Keratinocyte (primary cell): ENCODE measurements around the gene RANBP6. TPM values are rescaled to one million over a fixed set of nuclear protein-coding genes. Genes with fewer than 3 reads are reported as not detected.
"Not testable (repeated sequence)": the region's sequence is repeated elsewhere in the genome, so short reads cannot be mapped to it uniquely, and the experiment has no call there.

Experiments
- DNase-seq: peaks from one replicate; pipeline ENCODE4 v3.0.0-alpha.2; 2011; ENCODE audit warnings: low read depth, missing footprints, low spot score
- FAIRE-seq: peaks from 2 replicates; lab custom pipeline; 2011; peaks lifted over from hg19 to GRCh38; lab: Jason Lieb, UNC
- H2AFZ ChIP-seq: 2 replicates; pipeline ENCODE4 v1.6.0; 2012; ENCODE audit warnings: low read length, control low read depth, inconsistent platforms; ENCODE audit not compliant: control insufficient read depth
- H3K27ac ChIP-seq: 2 replicates; pipeline ENCODE4 v1.5.1; 2011; ENCODE audit warnings: low read length; ENCODE audit not compliant: control insufficient read depth, insufficient read depth
- H3K27me3 ChIP-seq: 3 replicates; pipeline ENCODE4 v1.6.0; 2011; ENCODE audit warnings: low read length; ENCODE audit not compliant: control insufficient read depth, insufficient read depth; ENCODE audit errors: extremely low read depth
- H3K36me3 ChIP-seq, 2 experiments: 2 replicates in 1 of 2; 3 replicates in 1 of 2; pipeline ENCODE4 v1.5.1; 2011; ENCODE audit warnings: low read length in 2 of 2, mild to moderate bottlenecking in 1 of 2; ENCODE audit not compliant: control insufficient read depth in 2 of 2, insufficient read depth in 2 of 2; ENCODE audit errors: extremely low read depth in 1 of 2
- H3K4me1 ChIP-seq: 3 replicates; pipeline ENCODE4 v1.5.1; 2011; ENCODE audit warnings: low read length; ENCODE audit not compliant: control insufficient read depth, insufficient read depth; ENCODE audit errors: extremely low read depth
- H3K4me2 ChIP-seq: 3 replicates; pipeline ENCODE4 v1.6.0; 2011; ENCODE audit warnings: low read depth, low read length; ENCODE audit not compliant: control insufficient read depth, insufficient read depth; ENCODE audit errors: extremely low read depth
- H3K4me3 ChIP-seq, 3 experiments: fragments of 200-600 bp in 1 of 3; sonication (generic) in 1 of 3; 2 replicates in 2 of 3; 3 replicates in 1 of 3; pipeline ENCODE4 v1.5.1; 2011 to 2016; ENCODE audit warnings: low read length in 3 of 3, mild to moderate bottlenecking in 3 of 3, control low read depth in 2 of 3, inconsistent platforms in 1 of 3, low read depth in 1 of 3, mixed read lengths in 1 of 3, mixed run types in 1 of 3, moderate library complexity in 1 of 3; ENCODE audit not compliant: control insufficient read depth in 2 of 3, insufficient read depth in 2 of 3; ENCODE audit errors: extremely low read depth in 1 of 3
- H3K79me2 ChIP-seq: 2 replicates; pipeline ENCODE4 v1.6.0; 2012; ENCODE audit warnings: low read length; ENCODE audit not compliant: control insufficient read depth, insufficient read depth
- H3K9ac ChIP-seq: 3 replicates; pipeline ENCODE4 v1.6.0; 2011; ENCODE audit warnings: low read length; ENCODE audit not compliant: control insufficient read depth, insufficient read depth; ENCODE audit errors: extremely low read depth
- H3K9me1 ChIP-seq: 3 replicates; pipeline ENCODE4 v1.6.0; 2011; ENCODE audit warnings: low read length; ENCODE audit not compliant: control insufficient read depth, insufficient read depth; ENCODE audit errors: extremely low read depth
- H3K9me3 ChIP-seq: 2 replicates; pipeline ENCODE4 v1.5.1; 2012; ENCODE audit warnings: low read depth, low read length; ENCODE audit not compliant: control insufficient read depth
- H4K20me1 ChIP-seq: 3 replicates; pipeline ENCODE4 v1.6.0; 2011; ENCODE audit warnings: low read length; ENCODE audit not compliant: control insufficient read depth, insufficient read depth; ENCODE audit errors: extremely low read depth
- CTCF ChIP-seq, 3 experiments: IDR thresholded peaks in 1 of 3; conservative IDR thresholded peaks in 1 of 3; optimal IDR thresholded peaks in 1 of 3; 2 replicates in 2 of 3; 3 replicates in 1 of 3; pipeline versions ENCODE3 to v1.5.1; 2011; ENCODE audit warnings: low read length in 3 of 3, mild to moderate bottlenecking in 3 of 3, moderate library complexity in 2 of 3, control low read depth in 1 of 3, inconsistent platforms in 1 of 3; ENCODE audit not compliant: insufficient read depth in 2 of 3; ENCODE audit errors: extremely low read depth in 1 of 3
- EZH2 ChIP-seq: IDR thresholded peaks from one replicate; pipeline ENCODE4 v1.6.1; 2012; ENCODE audit warnings: inconsistent platforms, mild to moderate bottlenecking, low read length, moderate library complexity
- dilution Hi-C: fragments of 300-500 bp; cut with MboI; formaldehyde crosslinking; loops from one replicate; pipeline ENCODE4 v1.7.0; 2020; ENCODE audit warnings: low sequenced_read_pairs; ENCODE audit not compliant: extremely low pct_ligation_motif_present
- polyA plus RNA-seq, 5 experiments: library from polyadenylated mRNA; depleted of rRNA in 3 of 5; stranded (reverse) in 3 of 5; stranded (forward) in 1 of 5; unstranded in 1 of 5; fragments of >200 nt; gene quantifications; 1 replicate in 1 of 5; 2 replicates in 3 of 5; 3 replicates in 1 of 5; pipeline versions ENCODE4 v1.2.1 to v1.2.3, GENCODE V29; 2011 to 2012; ENCODE audit warnings: missing spikeins in 2 of 5, low read depth in 1 of 5, low replicate concordance in 1 of 5

RANBP6 gene
- polyA plus RNA-seq, 1 donor (not counting 4 experiments of a cell fraction or from before 2014, with no cell fraction given): 14.7 TPM

GRCh38 chr9:6024035-6024554 is 8.7 kb upstream of the RANBP6 start:
- no peaks in the 10 kb centered on the region for H3K27me3 ChIP-seq
- dilution Hi-C loops: no loop called here
- FAIRE-seq: no peak
- H3K9me3 ChIP-seq: no peaks in the 10 kb centered on the region
- DNase-seq: no peak
- no peaks in the 10 kb centered on the region for H3K9me1 ChIP-seq
- TF ChIP-seq CTCF (optimal IDR thresholded peaks at IDR 0.05 in 1 of 3, IDR thresholded peaks at IDR 0.05 in 1 of 3, conservative IDR thresholded peaks at IDR 0.05 in 1 of 3; ENCODE audit: extremely low read depth in 1 of 3, insufficient read depth in 2 of 3, low read length in 3 of 3): peak; percentile 34 to 61 (median 59)
- no peak for TF ChIP-seq EZH2
- H3K4me2 ChIP-seq: peak overlapping the region; percentile 68
- H3K79me2 ChIP-seq: no peaks in the 10 kb centered on the region
- no peaks in the 10 kb centered on the region for H4K20me1 ChIP-seq
- no peak overlapping the region for H3K27ac ChIP-seq
- H3K4me1 ChIP-seq: peaks cover 2% of the 10 kb centered on the region
- H3K9ac ChIP-seq: no peak overlapping the region
- H3K36me3 ChIP-seq: no peaks in the 10 kb centered on the region
- peak overlapping the region; percentile 85 for H2AFZ ChIP-seq
- H3K4me3 ChIP-seq: no peak overlapping the region

DNA sequence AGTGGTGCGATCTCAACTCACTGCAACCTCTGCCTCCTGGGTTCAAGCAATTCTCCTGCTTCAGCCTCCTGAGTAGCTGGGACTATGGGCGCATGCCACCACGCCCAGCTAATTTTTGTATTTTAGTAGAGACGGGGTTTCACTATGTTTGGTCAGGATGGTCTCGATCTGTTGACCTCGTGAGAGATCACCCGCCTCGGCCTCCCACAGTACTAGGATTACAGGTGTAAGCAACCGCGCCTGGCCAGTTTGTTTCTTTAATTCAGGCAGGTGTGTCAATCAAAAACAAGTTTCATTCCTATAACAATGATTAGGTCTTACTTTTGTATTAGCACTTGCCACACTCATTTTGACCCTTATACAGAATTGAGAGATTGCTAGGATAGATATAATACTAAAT is 1.6 kb upstream of the RANBP6 start:
- H3K9me3 ChIP-seq, DNase-seq, H3K27ac ChIP-seq, H3K27me3 ChIP-seq, H3K9me1 ChIP-seq, H3K4me1 ChIP-seq, H3K9ac ChIP-seq, H3K36me3 ChIP-seq, dilution Hi-C loops, H3K4me3 ChIP-seq, H4K20me1 ChIP-seq, FAIRE-seq, H2AFZ ChIP-seq, H3K4me2 ChIP-seq: not testable (repeated sequence)
- H3K79me2 ChIP-seq: peaks cover 24% of the 10 kb centered on the region
